HepG2 (cell line): ENCODE results near the gene CAPRIN2. TPM values are rescaled to one million over a fixed set of nuclear protein-coding genes. Genes with fewer than 3 reads are reported as not detected.
A peak's percentile ranks its signal among the peaks of the same experiment; 100 is the strongest.

Experiments used
- ARID2 ChIP-seq: sonication (generic); formaldehyde crosslinking; IDR thresholded peaks from 2 replicates; pipeline ENCODE4 v1.8.1; 2022; ENCODE audit warnings: mild to moderate bottlenecking, missing genetic modification reagents, borderline replicate concordance
- ATM ChIP-seq: fragments of 450-650 bp; IDR thresholded peaks from 2 replicates; pipeline ENCODE4 v1.7.1; 2017; ENCODE audit warnings: mild to moderate bottlenecking, borderline replicate concordance
- BATF2 ChIP-seq: sonication (generic); formaldehyde crosslinking; IDR thresholded peaks from 2 replicates; pipeline ENCODE4 v1.8.0; 2022; ENCODE audit warnings: mild to moderate bottlenecking, missing genetic modification reagents, moderate library complexity
- CBFB ChIP-seq: sonication (generic); formaldehyde crosslinking; IDR thresholded peaks from 2 replicates; pipeline ENCODE4 v1.4.0; 2020; ENCODE audit warnings: missing genetic modification reagents
- CBX1 ChIP-seq: IDR thresholded peaks from one replicate; pipeline ENCODE4 v1.6.1; 2016; ENCODE audit warnings: antibody characterized with exemption, low read depth
- CENPX ChIP-seq: sonication (generic); formaldehyde crosslinking; IDR thresholded peaks from 2 replicates; pipeline ENCODE4 v1.9.0; 2021; ENCODE audit warnings: mild to moderate bottlenecking, missing genetic modification reagents, moderate library complexity
- DPF2 ChIP-seq: sonication (generic); formaldehyde crosslinking; IDR thresholded peaks from 2 replicates; pipeline ENCODE4 v1.4.0; 2020; ENCODE audit warnings: mild to moderate bottlenecking, low read depth, missing genetic modification reagents, borderline replicate concordance
- ELF3 ChIP-seq: IDR thresholded peaks from 2 replicates; pipeline ENCODE4 v1.6.1; 2016; ENCODE audit warnings: missing genetic modification reagents, missing compliant biosample characterization
- KDM4B ChIP-seq: sonication (generic); formaldehyde crosslinking; IDR thresholded peaks from 2 replicates; pipeline ENCODE4 v1.4.0; 2020; ENCODE audit warnings: missing genetic modification reagents
- KDM6A ChIP-seq: IDR thresholded peaks from 2 replicates; pipeline ENCODE4 v1.6.1; 2016; ENCODE audit warnings: low read depth
- MTF1 ChIP-seq: sonication (generic); formaldehyde crosslinking; IDR thresholded peaks from 2 replicates; pipeline ENCODE4 v1.5.0; 2020; ENCODE audit warnings: missing genetic modification reagents
- RCOR2 ChIP-seq: IDR thresholded peaks from 2 replicates; pipeline ENCODE4 v1.6.1; 2016; ENCODE audit warnings: missing biosample characterization, missing genetic modification reagents
- SIX4 ChIP-seq: sonication (generic); formaldehyde crosslinking; IDR thresholded peaks from 2 replicates; pipeline ENCODE4 v1.4.0; 2020; ENCODE audit warnings: missing genetic modification reagents
- SSRP1 ChIP-seq: IDR thresholded peaks from 2 replicates; pipeline ENCODE4 v1.6.1; 2016; ENCODE audit warnings: control low read depth
- ZNF432 ChIP-seq: sonication (generic); formaldehyde crosslinking; IDR thresholded peaks from 2 replicates; pipeline ENCODE4 v1.5.0; 2020; ENCODE audit warnings: missing genetic modification reagents, mild to moderate bottlenecking, borderline replicate concordance
- ZNF496 ChIP-seq: sonication (generic); formaldehyde crosslinking; IDR thresholded peaks from 2 replicates; pipeline ENCODE4 v1.8.1; 2023; ENCODE audit warnings: mild to moderate bottlenecking, moderate library complexity, missing genetic modification reagents; ENCODE audit not compliant: insufficient replicate concordance
- ZNF550 ChIP-seq: sonication (generic); formaldehyde crosslinking; IDR thresholded peaks from 2 replicates; pipeline ENCODE4 v1.4.0; 2020; ENCODE audit warnings: mild to moderate bottlenecking, missing genetic modification reagents, borderline replicate concordance
- ZNF616 ChIP-seq: sonication (generic); formaldehyde crosslinking; IDR thresholded peaks from 2 replicates; pipeline ENCODE4 v1.5.0; 2020; ENCODE audit warnings: low read depth, mild to moderate bottlenecking, missing genetic modification reagents
- ZNF75D ChIP-seq: sonication (generic); formaldehyde crosslinking; IDR thresholded peaks from 2 replicates; pipeline ENCODE4 v1.8.1; 2023; ENCODE audit warnings: missing genetic modification reagents, mild to moderate bottlenecking, borderline replicate concordance
- ZNF772 ChIP-seq: sonication (generic); formaldehyde crosslinking; IDR thresholded peaks from 2 replicates; pipeline ENCODE4 v1.5.0; 2020; ENCODE audit warnings: mild to moderate bottlenecking, missing genetic modification reagents
- ZNF841 ChIP-seq: sonication (generic); formaldehyde crosslinking; IDR thresholded peaks from 2 replicates; pipeline ENCODE4 v1.8.1; 2023; ENCODE audit warnings: missing genetic modification reagents, borderline replicate concordance
- ZSCAN12 ChIP-seq: sonication (generic); formaldehyde crosslinking; IDR thresholded peaks from 2 replicates; pipeline ENCODE4 v1.9.0; 2021; ENCODE audit warnings: mild to moderate bottlenecking, missing genetic modification reagents
- ZSCAN29 ChIP-seq: sonication (generic); formaldehyde crosslinking; conservative IDR thresholded peaks from 2 replicates; pipeline ENCODE4 v1.4.0; 2020; ENCODE audit warnings: mild to moderate bottlenecking, missing genetic modification reagents
- polyA plus RNA-seq, 8 experiments: library from polyadenylated mRNA; depleted of rRNA in 3 of 8; stranded (reverse) in 7 of 8; unstranded in 1 of 8; fragments of >200 nt; fragmentation: Illumina TruSeq in 4 of 8; extraction: Trizol in 4 of 8; gene quantifications; 2 replicates each; pipeline versions ENCODE4 v1.2.1 to v1.2.3, GENCODE V29; 2011 to 2016; ENCODE audit warnings: low read depth in 4 of 8, missing spikeins in 1 of 8, mixed read lengths in 1 of 8; ENCODE audit not compliant: insufficient read depth in 1 of 8
- total RNA-seq, 5 experiments: library from RNA; depleted of rRNA; stranded (reverse); fragments of >200 nt; fragmentation: Illumina TruSeq; extraction: Trizol; gene quantifications; 2 replicates each; pipeline ENCODE4 v1.2.3, GENCODE V29; 2016; ENCODE audit warnings: low read depth in 1 of 5
- TF ChIP-seq, protein P1 (sequence below): IDR thresholded peaks from 2 replicates; pipeline ENCODE4 v1.6.1; 2016; ENCODE audit warnings: low read depth, control low read depth
- TF ChIP-seq, protein P2 (sequence below): sonication (generic); formaldehyde crosslinking; IDR thresholded peaks from 2 replicates; pipeline ENCODE4 v1.5.0; 2020; ENCODE audit warnings: missing genetic modification reagents
- TF ChIP-seq, protein P3 (sequence below): sonication (generic); formaldehyde crosslinking; IDR thresholded peaks from 2 replicates; pipeline ENCODE4 v1.5.0; 2020; ENCODE audit warnings: mild to moderate bottlenecking, missing genetic modification reagents, moderate library complexity

The CAPRIN2 gene
- total and polyA plus RNA-seq, 2 of the 13 experiments (the other 11 are each of a cell fraction or from before 2014, with no cell fraction given) = 21.7 to 30.6 TPM

- TF ChIP-seq CBX1 = no peak
- no peak for TF ChIP-seq MTF1 (CRISPR knock-in tag)
- TF ChIP-seq, protein P1, sequence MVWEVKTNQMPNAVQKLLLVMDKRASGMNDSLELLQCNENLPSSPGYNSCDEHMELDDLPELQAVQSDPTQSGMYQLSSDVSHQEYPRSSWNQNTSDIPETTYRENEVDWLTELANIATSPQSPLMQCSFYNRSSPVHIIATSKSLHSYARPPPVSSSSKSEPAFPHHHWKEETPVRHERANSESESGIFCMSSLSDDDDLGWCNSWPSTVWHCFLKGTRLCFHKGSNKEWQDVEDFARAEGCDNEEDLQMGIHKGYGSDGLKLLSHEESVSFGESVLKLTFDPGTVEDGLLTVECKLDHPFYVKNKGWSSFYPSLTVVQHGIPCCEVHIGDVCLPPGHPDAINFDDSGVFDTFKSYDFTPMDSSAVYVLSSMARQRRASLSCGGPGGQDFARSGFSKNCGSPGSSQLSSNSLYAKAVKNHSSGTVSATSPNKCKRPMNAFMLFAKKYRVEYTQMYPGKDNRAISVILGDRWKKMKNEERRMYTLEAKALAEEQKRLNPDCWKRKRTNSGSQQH (CRISPR knock-in tag) = no peak; the same call in none of the 2 replicates
- TF ChIP-seq DPF2 (CRISPR knock-in tag) = no peak
- TF ChIP-seq ZNF75D (CRISPR knock-in tag) = no peak
- no peak for TF ChIP-seq ATM
- TF ChIP-seq, protein P2, sequence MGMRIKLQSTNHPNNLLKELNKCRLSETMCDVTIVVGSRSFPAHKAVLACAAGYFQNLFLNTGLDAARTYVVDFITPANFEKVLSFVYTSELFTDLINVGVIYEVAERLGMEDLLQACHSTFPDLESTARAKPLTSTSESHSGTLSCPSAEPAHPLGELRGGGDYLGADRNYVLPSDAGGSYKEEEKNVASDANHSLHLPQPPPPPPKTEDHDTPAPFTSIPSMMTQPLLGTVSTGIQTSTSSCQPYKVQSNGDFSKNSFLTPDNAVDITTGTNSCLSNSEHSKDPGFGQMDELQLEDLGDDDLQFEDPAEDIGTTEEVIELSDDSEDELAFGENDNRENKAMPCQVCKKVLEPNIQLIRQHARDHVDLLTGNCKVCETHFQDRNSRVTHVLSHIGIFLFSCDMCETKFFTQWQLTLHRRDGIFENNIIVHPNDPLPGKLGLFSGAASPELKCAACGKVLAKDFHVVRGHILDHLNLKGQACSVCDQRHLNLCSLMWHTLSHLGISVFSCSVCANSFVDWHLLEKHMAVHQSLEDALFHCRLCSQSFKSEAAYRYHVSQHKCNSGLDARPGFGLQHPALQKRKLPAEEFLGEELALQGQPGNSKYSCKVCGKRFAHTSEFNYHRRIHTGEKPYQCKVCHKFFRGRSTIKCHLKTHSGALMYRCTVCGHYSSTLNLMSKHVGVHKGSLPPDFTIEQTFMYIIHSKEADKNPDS (CRISPR knock-in tag) = no peak
- TF ChIP-seq, protein P3, sequence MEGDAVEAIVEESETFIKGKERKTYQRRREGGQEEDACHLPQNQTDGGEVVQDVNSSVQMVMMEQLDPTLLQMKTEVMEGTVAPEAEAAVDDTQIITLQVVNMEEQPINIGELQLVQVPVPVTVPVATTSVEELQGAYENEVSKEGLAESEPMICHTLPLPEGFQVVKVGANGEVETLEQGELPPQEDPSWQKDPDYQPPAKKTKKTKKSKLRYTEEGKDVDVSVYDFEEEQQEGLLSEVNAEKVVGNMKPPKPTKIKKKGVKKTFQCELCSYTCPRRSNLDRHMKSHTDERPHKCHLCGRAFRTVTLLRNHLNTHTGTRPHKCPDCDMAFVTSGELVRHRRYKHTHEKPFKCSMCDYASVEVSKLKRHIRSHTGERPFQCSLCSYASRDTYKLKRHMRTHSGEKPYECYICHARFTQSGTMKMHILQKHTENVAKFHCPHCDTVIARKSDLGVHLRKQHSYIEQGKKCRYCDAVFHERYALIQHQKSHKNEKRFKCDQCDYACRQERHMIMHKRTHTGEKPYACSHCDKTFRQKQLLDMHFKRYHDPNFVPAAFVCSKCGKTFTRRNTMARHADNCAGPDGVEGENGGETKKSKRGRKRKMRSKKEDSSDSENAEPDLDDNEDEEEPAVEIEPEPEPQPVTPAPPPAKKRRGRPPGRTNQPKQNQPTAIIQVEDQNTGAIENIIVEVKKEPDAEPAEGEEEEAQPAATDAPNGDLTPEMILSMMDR (CRISPR knock-in tag) = peak; percentile 87
- 0 out of 2 replicates have a peak, but pooled peaks have one; percentile 11 for TF ChIP-seq KDM6A
- TF ChIP-seq ZNF432 = no peak
- peak; percentile 64; the same call in 1 of the 2 replicates for TF ChIP-seq BATF2 (CRISPR knock-in tag)
- no peak for TF ChIP-seq ZNF550 (CRISPR knock-in tag)
- peak; percentile 82 for TF ChIP-seq ELF3
- TF ChIP-seq ARID2 (CRISPR knock-in tag) = peak; percentile 36; the same call in 1 of the 2 replicates
- no peak for TF ChIP-seq ZNF496
- TF ChIP-seq CBFB = peak; percentile 86; the same call in 1 of the 2 replicates
- TF ChIP-seq ZNF841 = 0 out of 2 replicates have a peak, but pooled peaks have one; percentile 23
- no peak; the same call in 1 of the 2 replicates for TF ChIP-seq ZNF616 (CRISPR knock-in tag)
- 0 out of 2 replicates have a peak, but pooled peaks have one; percentile 32 for TF ChIP-seq ZSCAN12 (CRISPR knock-in tag)
- no peak for TF ChIP-seq ZSCAN29 (CRISPR knock-in tag)
- peak; percentile 77; the same call in 1 of the 2 replicates for TF ChIP-seq ZNF772 (CRISPR knock-in tag)
- peak; percentile 56; the same call in 1 of the 2 replicates for TF ChIP-seq SSRP1 (CRISPR knock-in tag)
- no peak for TF ChIP-seq SIX4 (CRISPR knock-in tag)
- 0 out of 2 replicates have a peak, but pooled peaks have one; percentile 46 for TF ChIP-seq RCOR2 (CRISPR knock-in tag)
- no peak for TF ChIP-seq KDM4B (CRISPR knock-in tag)
- no peak for TF ChIP-seq CENPX (CRISPR knock-in tag)
These were observed at the start of gene CAPRIN2 (continued) for GRCh38 chr12:30754750-30755394.
